NOMO-1 (cell line): Measurements from ENCODE around the gene PIBF1.
A peak's percentile ranks its signal among the peaks of the same experiment; 100 is the strongest.
"Not testable (repeated sequence)": the region's sequence is repeated elsewhere in the genome, so short reads cannot be mapped to it uniquely, and the experiment has no call there.

ENCODE experiments used
- DNase-seq, 2 experiments: peaks; one replicate each; lab custom pipeline; 2025; ENCODE audit not compliant: unreplicated experiment in 2 of 2; lab: John Stamatoyannopoulos, UW

The PIBF1 gene

DNA sequence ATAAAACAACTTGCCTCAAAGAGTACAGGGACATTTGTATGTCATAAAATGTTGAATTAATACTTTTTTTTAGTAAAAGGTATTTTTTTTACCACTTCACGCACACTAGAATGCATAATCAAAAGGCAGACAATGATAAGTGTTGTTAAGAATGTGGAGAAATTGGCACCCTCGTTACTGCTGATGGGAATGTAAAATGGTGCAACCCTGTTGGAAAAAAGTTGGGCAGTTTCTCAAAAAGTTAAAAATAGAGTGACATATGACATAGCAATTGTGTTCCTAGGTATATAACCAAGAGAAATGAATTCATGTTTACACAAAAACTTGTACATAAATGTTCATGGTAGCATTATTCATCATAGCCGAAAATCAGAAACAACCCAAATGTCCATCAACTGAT is 109.5 kb downstream of the PIBF1 start:
- DNase-seq = no peak

DNA sequence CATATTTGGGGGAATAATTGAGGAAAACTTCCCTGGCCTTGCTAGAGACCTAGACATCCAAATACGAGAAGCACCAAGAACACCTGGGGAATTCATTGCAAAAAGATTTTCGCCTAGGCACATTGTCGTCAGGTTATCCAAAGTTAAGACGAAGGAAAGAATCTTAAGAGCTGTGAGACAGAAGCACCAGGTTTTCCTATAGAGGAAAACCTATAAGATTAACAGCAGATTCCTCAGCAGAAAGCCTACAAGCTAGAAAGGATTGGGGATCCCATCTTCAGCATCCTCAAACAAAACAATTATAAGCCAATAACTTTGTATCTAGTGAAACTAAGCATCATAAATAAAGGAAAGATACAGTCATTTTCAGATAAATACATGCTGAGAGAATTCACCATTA is 114.9 kb downstream of the PIBF1 start:
- no peak for DNase-seq

DNA sequence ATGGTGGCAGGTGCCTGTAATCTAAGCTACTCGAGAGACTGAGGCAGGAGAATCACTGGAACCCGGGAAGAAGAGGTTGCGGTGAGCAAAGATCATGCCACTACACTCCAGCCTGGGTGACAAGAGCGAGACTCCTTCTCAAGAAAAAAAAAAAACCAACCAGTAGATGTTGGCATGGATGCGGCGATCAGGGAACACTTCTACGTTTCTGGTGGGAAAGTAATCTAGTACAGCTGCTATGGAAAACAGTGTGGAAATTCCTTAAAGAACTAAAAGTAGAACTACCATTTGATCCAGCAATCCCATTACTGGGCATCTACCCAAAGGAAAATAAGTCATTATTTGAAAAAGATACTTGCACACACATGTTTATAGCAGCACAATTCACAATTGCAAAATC is 119.6 kb downstream of the PIBF1 start:
- DNase-seq = not testable (repeated sequence)

- DNase-seq = no peak
Observed at GRCh38 chr13:72908416-72908815, 126.5 kb downstream of the PIBF1 start.

DNA sequence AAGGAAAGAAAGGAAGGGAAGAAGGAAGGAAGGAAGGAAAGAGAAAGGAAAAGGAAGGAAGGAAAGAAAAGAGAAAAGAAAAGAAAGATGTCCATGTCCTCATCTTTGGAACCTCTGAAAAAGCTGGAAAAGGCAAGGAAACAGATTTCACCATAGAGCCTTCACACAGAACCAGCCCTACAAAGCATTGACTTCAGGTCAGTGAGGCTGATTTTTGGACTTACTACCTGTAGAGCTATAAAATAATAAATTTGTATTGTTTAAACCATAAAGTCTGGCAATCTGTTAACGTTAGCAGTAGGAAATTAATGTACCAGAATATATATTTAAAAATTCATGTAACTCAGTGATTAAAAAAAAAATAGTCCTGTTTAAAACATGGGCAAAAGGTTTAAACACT is 130.0 kb downstream of the PIBF1 start:
- no peak for DNase-seq

GRCh38 chr13:72920097-72920496 is 138.2 kb downstream of the PIBF1 start:
- DNase-seq = no peak

GRCh38 chr13:72931311-72931710 is 149.4 kb downstream of the PIBF1 start:
- DNase-seq = no peak

DNA sequence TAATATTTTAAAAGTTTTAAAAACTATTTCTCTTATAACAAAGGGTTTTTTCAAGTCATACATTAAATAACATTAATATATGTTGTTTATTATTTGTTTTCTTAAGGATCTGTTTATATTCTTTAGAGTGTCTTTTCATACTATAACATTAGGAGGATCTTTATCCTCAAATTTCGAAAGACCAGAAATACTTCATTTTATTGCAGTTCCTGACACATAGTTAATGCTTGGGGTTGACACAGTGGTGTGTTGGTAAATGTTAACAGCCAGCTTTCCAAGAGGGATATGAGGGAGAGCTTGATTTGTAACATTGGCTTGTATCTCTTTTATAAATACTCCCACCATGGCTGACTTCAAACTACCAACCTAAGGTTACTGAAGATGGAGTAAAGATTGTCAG is 150.3 kb downstream of the PIBF1 start:
- DNase-seq = no peak

DNA sequence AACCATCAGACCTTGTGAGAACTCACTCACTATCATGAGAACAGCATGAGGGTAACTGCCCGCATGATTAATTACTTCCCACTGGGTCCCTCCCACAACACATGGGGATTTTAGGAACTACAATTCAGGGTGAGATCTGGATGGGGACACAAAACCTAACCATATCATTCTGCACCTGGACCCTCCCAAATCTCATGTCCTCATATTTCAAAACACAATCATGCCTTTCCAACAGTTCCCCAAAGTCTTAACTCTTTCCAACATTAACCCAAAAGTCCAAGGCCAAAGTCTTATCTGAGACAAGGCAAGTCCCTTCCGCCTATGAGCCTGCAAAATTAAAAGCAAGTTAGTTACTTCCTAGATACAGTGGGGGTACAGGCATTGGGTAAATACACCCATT is 164.3 kb downstream of the PIBF1 start:
- DNase-seq = not testable (repeated sequence)

- no peak for DNase-seq
Observed at GRCh38 chr13:72952529-72953141, 170.7 kb downstream of the PIBF1 start.

- no peak for DNase-seq
Observed at GRCh38 chr13:72953391-72953965, 171.5 kb downstream of the PIBF1 start.

GRCh38 chr13:72959643-72960042 is 177.7 kb downstream of the PIBF1 start:
- no peak for DNase-seq

DNA sequence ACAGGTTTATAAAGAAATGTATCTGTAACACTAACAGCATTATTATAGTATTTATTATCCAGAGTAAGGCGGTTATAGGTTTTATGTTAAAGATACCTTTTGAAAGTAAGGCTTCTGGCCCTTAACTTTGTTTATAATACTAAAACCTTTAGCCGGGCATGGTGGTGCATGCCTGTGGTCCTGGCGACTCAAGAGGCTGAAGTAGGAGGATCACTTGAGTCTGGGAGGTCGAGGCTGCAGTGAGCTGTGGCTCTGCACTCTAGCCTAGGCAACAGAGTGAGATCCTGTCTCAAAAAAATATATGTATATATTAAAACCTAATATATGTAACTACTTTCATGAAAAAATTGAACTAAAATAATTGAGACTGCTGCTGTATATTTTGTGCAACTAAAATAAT is 178.2 kb downstream of the PIBF1 start:
- DNase-seq = no peak

GRCh38 chr13:72960541-72960940 is 178.6 kb downstream of the PIBF1 start:
- no peak for DNase-seq

DNA sequence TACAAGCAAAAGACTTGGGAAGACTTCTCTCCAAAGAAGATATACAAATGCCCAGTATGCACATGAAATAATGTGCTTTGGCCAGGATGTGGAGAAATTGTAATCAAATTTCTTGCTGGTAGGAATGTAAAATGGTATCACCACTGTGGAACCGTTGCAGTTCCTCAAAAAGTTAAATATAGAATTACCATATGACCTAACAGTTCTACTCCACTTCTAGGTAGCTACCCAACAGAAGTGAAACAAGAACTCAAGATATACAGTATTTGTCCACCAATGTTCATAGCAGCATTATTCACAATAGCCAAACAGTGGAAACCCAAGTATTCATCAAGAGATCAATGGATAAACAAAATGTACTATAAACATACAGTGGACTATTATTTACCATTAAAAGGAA is 181.8 kb downstream of the PIBF1 start:
- DNase-seq = peak; percentile 25 to 85

DNA sequence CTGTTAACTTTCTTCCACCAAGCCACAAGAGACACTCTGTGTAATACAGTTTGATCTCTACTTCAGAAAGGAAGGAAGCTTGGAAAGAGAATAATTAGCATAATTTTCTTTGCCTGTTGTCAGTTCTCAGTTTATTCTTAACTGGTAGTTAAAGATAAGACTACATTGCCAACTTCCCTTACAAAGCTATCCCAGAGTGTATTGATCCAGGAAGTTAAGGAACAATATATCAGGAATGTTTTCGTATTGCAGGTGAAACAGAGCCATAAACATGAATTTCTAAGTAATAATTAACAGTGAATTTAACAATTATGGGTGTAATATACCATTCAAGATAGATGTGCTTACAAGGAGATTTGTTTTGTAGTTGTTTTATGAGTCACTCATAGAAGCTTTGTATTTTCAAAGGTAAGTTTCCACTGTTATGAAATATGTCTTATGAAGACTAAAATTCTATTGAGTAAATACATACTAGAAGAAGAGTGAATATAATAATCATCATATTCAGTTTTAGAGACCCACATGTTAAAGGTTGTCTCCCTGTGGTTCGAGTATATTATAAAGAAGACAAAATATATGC is 188.5 kb downstream of the PIBF1 start:
- DNase-seq = no peak

DNA sequence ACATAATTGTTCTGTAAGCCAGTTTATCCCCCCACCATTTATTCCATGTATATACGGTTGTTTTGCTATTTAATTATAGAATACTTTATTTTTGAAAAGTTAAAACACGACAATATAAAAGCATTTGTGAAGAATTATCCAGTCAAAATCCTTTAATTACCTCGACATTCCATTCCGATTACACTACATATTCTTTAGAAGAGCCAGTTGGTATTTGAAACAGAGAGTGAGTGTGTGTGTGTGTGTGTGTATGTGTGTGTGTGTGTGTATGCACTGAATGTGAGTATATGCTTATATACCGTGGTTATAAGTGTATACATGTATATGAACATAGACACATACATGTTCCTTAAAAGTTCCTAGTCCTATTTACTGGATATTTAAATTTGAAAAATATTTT is 189.0 kb downstream of the PIBF1 start:
- no peak for DNase-seq

- DNase-seq = no peak
Observed at GRCh38 chr13:72973234-72973633, 191.3 kb downstream of the PIBF1 start.

DNA sequence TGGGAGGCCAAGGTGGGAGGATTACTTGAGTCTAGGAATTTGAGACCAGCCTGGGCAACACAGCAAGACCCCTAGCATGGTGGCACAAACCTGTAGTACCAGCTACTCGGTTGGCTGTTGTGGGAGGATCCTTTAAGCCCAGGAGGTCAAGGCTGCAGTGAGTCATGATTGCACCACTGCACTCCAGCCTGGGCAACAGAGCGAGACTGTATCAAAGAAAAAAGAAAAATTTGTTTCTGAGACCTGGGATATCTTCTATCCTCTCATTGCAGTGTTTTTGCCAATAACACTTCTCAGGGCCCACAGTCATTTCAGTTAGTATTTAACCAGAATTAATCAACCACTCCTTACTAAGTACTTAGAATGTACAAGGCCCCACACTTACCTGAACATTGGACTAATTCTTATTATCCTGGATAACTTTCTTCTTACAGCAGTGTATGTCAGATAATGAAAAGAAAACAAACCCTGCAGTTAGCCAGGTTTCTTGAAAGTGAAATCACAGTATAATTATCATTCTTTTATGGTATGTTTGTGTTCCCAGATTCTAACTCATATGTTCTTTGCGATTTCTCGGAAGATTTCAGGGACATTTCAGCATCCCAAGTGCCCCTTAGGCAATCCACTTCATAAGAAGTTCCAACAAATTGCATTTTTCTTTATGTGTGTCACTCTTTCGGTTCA is 201.3 kb downstream of the PIBF1 start:
- no peak for DNase-seq

DNA sequence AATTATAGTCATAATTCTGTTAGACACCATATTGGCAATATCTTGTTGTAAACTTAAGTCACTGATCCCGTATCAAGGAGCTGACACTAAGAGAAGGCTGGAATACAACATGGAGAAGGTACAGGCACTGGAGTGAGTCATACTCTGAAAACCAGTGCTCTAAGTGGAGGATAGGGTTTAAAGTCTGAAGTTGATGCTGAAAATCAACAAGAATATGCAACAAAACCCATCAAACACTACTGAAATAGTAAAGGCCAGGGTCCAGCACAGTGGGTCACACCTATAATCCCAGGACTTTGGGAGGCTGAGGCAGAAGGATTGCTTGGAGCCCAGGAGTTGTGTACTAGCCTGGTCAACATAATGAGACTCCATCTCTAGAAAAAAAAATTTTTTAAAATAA is 203.7 kb downstream of the PIBF1 start:
- no peak for DNase-seq

DNA sequence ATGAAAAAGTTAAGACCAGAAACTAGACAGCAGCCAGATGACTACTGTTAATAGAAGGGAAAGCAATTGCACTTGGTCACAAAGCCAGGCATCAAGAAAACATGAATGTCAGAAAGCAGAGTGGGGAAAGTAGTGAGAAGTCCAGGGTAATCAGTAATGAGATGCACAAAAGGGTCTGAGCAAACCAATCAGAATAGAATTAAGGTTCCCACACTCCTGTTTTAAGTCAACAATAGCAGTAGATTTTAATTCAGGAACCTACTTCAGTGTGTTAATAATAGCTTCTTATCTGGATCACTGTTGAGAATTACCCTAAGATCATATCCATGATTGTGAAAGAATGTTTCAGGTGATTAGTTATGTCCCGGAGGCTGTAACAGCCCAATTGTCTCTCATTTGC is 204.3 kb downstream of the PIBF1 start:
- DNase-seq = no peak

GRCh38 chr13:72990953-72991352 is 209.0 kb downstream of the PIBF1 start:
- no peak for DNase-seq
